GM18867 (cell line): ENCODE results near the gene SOST.

Experiments
- ATAC-seq: cut with Tn5 transposase; IDR thresholded peaks from one replicate; pipeline ENCODE4 v1.9.1; 2021; ENCODE audit warnings: mild to moderate bottlenecking, moderate library complexity; ENCODE audit not compliant: unreplicated experiment

Gene SOST

GRCh38 chr17:43774304-43775250, 16.0 kb upstream of the SOST start:
- ATAC-seq: no peak

DNA sequence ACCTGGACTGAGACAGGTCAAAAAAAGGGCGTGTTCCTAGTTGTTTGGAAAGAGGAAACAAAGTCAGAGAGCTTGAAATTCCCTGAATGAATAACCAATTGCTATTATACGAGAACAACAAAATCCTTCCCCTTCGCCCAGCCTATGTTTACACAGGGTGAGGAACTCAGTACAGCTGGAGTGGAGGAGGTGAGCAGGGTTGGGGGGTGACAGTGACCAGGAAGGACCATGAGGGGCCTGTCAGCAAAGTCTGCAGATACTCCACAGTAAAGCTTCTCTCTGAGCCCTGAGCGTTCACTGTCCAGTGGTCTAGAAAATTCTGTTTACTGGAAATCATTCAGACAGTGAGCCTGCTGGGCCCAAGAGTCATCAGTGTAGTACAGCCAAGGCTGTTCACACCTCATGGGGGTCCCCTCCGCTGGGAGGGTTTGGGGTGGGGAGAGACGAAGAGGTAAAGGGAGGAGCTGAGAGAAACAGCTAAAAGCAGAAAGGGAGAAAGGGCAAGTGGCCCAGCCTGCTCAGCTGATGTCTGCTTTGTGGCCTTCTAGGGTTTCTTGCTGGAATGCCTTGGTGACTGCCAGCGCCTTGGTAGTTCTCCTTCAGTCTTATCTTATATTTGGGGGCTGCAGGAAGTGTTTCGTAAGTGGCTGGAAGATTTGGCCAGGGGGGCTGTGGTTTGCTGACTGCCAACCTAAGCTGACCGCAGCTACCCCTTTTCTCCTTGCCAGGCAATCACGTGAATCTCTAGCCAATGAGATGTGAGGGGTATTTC, 14.5 kb upstream of the SOST start:
- ATAC-seq: no peak

GRCh38 chr17:43771463-43771862, 12.9 kb upstream of the SOST start:
- ATAC-seq: no peak

DNA sequence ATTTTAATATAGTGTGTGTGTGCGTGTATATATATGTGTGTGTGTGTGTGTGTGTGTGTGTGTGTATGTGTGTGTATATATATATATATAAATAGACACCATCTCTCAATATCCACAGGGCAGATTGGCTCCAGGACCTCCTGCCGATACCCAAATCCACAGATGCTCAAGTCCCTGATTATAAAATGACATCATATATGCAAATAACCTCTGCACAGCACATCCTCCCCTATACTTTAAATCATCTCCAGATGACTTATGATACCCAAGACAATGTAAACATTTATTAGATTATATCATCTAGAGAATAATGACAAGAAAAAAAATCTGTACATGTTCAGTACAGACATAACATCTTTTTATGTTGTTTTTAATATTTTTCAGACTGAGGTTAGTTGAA, 12.4 kb upstream of the SOST start:
- ATAC-seq: no peak

- ATAC-seq: no peak
These were observed 11.3 kb upstream of the SOST start for GRCh38 chr17:43769859-43770258.

- no peak for ATAC-seq
These were observed 10.8 kb upstream of the SOST start for GRCh38 chr17:43769426-43769825.

- no peak for ATAC-seq
These were observed 10.4 kb upstream of the SOST start for GRCh38 chr17:43768943-43769342.

GRCh38 chr17:43768382-43768781, 9.8 kb upstream of the SOST start:
- ATAC-seq: no peak

GRCh38 chr17:43767713-43768059, 9.1 kb upstream of the SOST start:
- ATAC-seq: no peak

DNA sequence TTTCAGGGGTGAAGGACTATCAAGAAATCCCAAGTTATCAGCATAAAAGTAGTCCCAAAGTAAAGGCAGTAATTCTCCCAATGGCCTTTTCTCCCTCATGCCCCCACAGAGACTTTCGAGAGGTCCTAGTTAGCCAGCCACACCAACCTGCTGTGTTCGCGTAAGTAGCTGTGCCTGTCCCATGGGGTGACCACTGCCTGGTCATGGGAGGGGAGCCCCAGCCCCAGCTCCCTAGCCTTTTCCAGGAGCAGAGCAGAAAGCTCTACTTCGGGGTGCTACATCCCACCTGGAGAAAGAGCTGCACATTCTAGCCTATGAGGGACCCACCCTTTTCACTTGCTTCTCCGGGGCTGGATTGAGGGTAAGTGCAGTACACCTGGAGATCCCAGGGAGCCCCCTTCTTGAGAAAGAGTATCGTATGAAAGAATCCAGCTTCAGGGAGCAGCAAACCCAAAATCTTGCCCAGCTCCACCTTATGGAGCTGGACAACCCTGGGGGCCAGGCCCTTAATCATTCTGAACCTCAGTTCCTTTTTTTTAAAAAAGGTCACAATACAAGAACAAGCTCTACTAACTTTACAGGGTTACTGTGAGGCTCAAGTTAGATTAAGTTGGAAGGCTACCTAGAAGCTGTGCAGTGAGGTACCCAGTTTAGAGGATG, 8.6 kb upstream of the SOST start:
- ATAC-seq: no peak

DNA sequence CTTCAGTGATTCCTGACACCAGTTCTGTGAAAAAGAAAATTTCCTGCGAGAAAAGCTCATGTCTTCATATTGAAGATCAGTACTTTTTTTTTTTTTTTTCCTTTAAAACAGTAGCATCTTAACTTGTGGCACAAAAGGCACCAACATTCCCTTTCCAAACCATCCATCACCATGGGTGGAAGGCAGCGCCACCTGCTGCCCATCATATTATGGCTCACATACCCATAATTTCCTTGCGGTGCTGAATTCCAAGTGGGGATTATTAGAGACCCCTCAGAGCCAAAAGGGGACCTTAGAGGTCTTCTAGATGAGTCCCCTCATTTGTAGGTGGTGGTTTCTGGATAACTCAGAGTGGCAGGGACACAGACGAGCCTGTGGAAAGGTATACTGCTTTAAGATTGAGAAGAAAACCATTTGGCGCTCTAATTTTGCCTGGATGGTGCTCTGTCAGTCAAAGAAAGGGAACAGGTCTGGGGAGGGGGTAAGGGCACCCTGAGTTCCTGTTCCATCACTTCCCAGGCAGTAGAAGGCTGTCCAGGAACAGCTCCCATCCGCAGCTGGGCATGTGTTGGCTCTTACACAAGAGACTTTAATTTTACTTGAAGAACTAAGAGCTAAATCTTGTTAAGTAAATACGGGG, 7.9 kb upstream of the SOST start:
- no peak for ATAC-seq

- peak; percentile 56 for ATAC-seq
These were observed 1.8 kb upstream of the SOST start for GRCh38 chr17:43760254-43760852.

- no peak for ATAC-seq
These were observed 1.2 kb upstream of the SOST start for GRCh38 chr17:43759836-43760235.

DNA sequence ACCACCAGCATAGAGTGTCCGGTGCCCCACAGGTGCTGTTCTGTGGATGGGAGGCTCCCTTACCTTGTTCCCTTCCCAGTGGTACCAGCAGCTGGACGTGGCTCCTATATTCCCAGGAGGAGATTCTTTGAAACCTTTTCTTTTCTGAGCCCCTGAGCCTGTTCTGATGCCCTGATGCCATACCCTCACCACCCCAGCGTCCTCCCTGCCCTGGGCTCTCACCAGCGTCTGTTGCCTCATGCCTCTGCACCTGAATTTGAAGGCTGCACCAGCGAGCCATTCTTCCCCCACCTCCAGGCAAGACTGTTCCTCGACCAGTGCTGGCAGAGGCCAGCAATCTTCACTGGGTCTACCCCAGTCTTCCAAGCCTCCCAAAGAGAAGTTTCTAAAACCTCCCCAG, 505 bp downstream of the SOST start:
- no peak for ATAC-seq

GRCh38 chr17:43757171-43757660, 1.4 kb downstream of the SOST start:
- ATAC-seq: no peak

- ATAC-seq: no peak
These were observed 2.4 kb downstream of the SOST start for GRCh38 chr17:43756201-43756600.

DNA sequence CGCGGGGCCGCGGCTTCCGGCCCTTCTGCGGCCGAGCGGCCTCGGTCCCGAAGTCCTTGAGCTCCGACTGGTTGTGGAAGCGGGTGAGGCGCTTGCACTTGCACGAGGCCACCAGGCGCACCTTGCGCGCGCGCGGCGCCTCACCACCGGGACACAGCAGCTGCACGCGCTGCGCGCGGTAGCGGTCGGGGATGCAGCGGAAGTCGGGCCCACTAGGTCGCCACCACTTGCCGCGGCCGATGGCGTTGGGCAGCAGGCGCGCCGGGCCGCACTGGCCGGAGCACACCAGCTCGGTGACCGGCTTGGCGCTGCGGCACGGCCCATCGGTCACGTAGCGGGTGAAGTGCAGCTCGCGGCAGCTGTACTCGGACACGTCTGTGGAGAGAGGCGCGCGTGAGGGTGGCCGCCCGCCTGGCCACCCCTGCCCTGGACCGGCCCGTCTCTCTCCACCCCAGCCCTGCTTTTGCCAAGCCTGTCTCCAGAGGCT, 3.2 kb downstream of the SOST start:
- no peak for ATAC-seq

DNA sequence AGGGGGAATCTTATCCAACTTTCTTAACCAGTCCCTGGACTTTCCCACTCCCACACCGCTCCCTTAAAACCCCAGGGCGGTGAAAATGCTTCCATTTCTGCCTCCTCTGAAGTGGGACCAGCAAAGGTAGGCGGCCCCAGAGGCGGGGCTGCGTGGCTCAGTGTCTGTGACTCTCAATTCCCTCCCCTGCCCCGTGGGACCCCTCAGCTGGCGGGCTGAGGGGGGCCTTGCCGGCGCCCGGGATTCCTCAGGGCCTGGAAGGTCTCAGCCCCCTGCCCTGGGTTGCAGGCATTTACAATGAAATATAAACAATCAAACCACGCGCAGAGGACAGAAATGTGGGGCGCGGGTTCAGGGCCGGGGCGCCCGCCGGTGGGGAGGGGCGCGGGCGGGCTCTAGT, 3.6 kb downstream of the SOST start:
- ATAC-seq: no peak

GRCh38 chr17:43753493-43754129, 5.0 kb downstream of the SOST start:
- no peak for ATAC-seq

- ATAC-seq: no peak
These were observed 8.4 kb downstream of the SOST start for GRCh38 chr17:43750153-43750552.
